Measurements from ENCODE around the gene CORO2A.

DNA sequence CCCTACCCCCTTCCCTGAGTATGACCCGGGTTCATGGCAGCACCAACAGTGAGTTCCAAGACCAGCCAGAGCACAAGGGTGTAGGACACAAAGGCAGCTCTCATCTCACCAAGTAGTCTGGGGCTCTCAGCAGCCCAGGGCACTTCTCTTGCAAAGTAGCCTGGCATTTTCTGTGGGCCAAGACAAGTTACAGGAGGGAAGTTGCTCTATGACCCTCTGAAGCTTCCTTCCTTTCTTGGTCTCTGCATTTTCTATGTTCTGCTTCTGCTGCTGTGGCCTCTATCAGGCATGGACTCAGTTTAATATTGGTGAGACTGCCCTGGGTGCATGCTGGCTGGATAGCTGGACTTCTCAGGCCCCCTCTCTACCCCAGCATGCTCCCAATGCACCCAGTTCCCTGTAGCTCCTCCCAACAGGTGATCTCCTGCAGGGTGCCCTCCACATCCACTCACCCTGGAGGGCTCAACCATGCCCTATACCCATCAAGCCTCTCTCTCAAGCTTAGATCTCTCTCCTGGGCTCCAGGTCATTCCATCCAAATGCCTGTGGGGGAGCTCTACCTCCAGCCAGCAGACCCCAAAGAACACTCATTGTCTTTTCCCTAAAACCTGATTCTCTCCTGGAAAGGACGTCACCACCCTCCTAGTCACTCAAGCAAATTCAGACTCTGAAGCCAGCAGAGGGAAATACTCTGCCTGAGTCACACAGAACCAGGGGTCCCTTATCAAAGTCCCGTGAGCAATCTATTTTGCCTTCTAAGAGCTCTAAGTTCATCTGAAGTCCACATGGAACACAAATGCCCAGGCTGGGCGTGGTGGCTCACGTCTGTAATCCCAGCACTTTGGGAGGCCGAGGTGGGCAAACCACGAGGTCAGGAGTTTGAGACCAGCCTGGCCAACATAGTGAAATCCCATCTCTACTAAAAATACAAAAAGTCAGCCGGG, 49.2 kb upstream of the CORO2A start:
- no peak for TF ChIP-seq POLR2A (IDR thresholded peaks at IDR 0.05)
- TF ChIP-seq, protein P1, sequence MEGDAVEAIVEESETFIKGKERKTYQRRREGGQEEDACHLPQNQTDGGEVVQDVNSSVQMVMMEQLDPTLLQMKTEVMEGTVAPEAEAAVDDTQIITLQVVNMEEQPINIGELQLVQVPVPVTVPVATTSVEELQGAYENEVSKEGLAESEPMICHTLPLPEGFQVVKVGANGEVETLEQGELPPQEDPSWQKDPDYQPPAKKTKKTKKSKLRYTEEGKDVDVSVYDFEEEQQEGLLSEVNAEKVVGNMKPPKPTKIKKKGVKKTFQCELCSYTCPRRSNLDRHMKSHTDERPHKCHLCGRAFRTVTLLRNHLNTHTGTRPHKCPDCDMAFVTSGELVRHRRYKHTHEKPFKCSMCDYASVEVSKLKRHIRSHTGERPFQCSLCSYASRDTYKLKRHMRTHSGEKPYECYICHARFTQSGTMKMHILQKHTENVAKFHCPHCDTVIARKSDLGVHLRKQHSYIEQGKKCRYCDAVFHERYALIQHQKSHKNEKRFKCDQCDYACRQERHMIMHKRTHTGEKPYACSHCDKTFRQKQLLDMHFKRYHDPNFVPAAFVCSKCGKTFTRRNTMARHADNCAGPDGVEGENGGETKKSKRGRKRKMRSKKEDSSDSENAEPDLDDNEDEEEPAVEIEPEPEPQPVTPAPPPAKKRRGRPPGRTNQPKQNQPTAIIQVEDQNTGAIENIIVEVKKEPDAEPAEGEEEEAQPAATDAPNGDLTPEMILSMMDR (IDR thresholded peaks at IDR 0.05) = no peak
